GM12874 (cell line): Measurements from ENCODE around the gene CCDC148.

Experiments used
- CTCF ChIP-seq: IDR thresholded peaks from 2 replicates; pipeline ENCODE4 v1.5.1; 2011; ENCODE audit warnings: low read depth, mild to moderate bottlenecking, control low read depth, low read length, moderate library complexity; ENCODE audit not compliant: insufficient read depth

Gene CCDC148

GRCh38 chr2:158457092-158457825 is 706 bp upstream of the CCDC148 start:
- 0 out of 2 replicates have a peak, but pooled peaks have one; percentile 4 for TF ChIP-seq CTCF

GRCh38 chr2:158443606-158444005 is 12.9 kb downstream of the CCDC148 start:
- no peak for TF ChIP-seq CTCF

- no peak for TF ChIP-seq CTCF
These were observed 24.4 kb downstream of the CCDC148 start for GRCh38 chr2:158432117-158432516.

GRCh38 chr2:158414538-158414937 is 42.0 kb downstream of the CCDC148 start:
- TF ChIP-seq CTCF = no peak

- TF ChIP-seq CTCF = no peak
These were observed 43.0 kb downstream of the CCDC148 start for GRCh38 chr2:158413581-158413980.

GRCh38 chr2:158412206-158412605 is 44.3 kb downstream of the CCDC148 start:
- no peak for TF ChIP-seq CTCF

GRCh38 chr2:158411748-158412147 is 44.8 kb downstream of the CCDC148 start:
- TF ChIP-seq CTCF = no peak
